ENCODE results near the gene TMEM131. TPM values are rescaled to one million over a fixed set of nuclear protein-coding genes. Genes with fewer than 3 reads are reported as not detected.

Gene TMEM131
- total RNA-seq, 1 experiment from 2014 or later = 29.6 TPM

- no peaks in the 10 kb centered on the region for H3K9me2 ChIP-seq (ENCODE audit: insufficient read depth)
- no peaks in the 10 kb centered on the region for H3K27me3 ChIP-seq (ENCODE audit: insufficient read depth, low read depth)
- no TSS peak for BruUV-seq (replicated peaks)
- H3K9me3 ChIP-seq (ENCODE audit: insufficient read depth, low read depth) = no peaks in the 10 kb centered on the region
- peaks cover 26% of the 10 kb centered on the region for H3K4me1 ChIP-seq (replicated peaks; ENCODE audit: insufficient read depth)
- peaks cover 17% of the 10 kb centered on the region for H3F3A ChIP-seq (ENCODE audit: insufficient read depth, low read depth)
- H4K20me1 ChIP-seq (ENCODE audit: insufficient read depth) = 0 out of 2 replicates have a peak, but pooled peaks cover 3% of the 10 kb centered on the region
- intact Hi-C loops (cut with micrococcal nuclease; ENCODE audit: unreplicated experiment) = no loop called here
- DNase-seq = no peak
- no peaks in the 10 kb centered on the region for H3K36me3 ChIP-seq (ENCODE audit: low read depth)
- H3K27ac ChIP-seq = peak overlapping the region; percentile 51; the same call in 1 of the 2 replicates
- H3K4me3 ChIP-seq = no peak overlapping the region
- ChIA-PET POLR2A (ENCODE audit: unreplicated experiment) (no interaction called here), CTCF (no interaction called here)
- H3K4me2 ChIP-seq = peak overlapping the region; percentile 34; the same call in 1 of the 2 replicates
- TF ChIP-seq EZH2 (IDR thresholded peaks at IDR 0.05; ENCODE audit: low read depth) = no peak
- no peak for TF ChIP-seq CTCF (conservative IDR thresholded peaks at IDR 0.05)
- peaks cover 97% of the 10 kb centered on the region for H3K79me2 ChIP-seq (ENCODE audit: low read depth)
- no peak overlapping the region for H2AFZ ChIP-seq
These were observed 27.7 kb downstream of the TMEM131 start for GRCh38 chr2:97967931-97968627.

GRCh38 chr2:97967216-97967592 is 28.5 kb downstream of the TMEM131 start:
- H3K27me3 ChIP-seq (ENCODE audit: insufficient read depth, low read depth) = no peaks in the 10 kb centered on the region
- BruUV-seq (replicated peaks) = no TSS peak
- H3K79me2 ChIP-seq (ENCODE audit: low read depth) = peaks cover 98% of the 10 kb centered on the region
- H3K9me3 ChIP-seq (ENCODE audit: insufficient read depth, low read depth) = no peaks in the 10 kb centered on the region
- H3K36me3 ChIP-seq (ENCODE audit: low read depth) = no peaks in the 10 kb centered on the region
- no peak for DNase-seq
- no peaks in the 10 kb centered on the region for H3K9me2 ChIP-seq (ENCODE audit: insufficient read depth)
- peaks cover 26% of the 10 kb centered on the region for H3K4me1 ChIP-seq (replicated peaks; ENCODE audit: insufficient read depth)
- no peak for TF ChIP-seq EZH2 (IDR thresholded peaks at IDR 0.05; ENCODE audit: low read depth)
- no peak for TF ChIP-seq CTCF (conservative IDR thresholded peaks at IDR 0.05)
- H3K4me3 ChIP-seq = no peak overlapping the region
- 0 out of 2 replicates have a peak, but pooled peaks cover 3% of the 10 kb centered on the region for H4K20me1 ChIP-seq (ENCODE audit: insufficient read depth)
- H3K27ac ChIP-seq = peak overlapping the region; percentile 51; the same call in 1 of the 2 replicates
- peak overlapping the region; percentile 34 for H3K4me2 ChIP-seq
- peaks cover 17% of the 10 kb centered on the region for H3F3A ChIP-seq (ENCODE audit: insufficient read depth, low read depth)
- intact Hi-C loops (cut with micrococcal nuclease; ENCODE audit: unreplicated experiment) = no loop called here
- no peak overlapping the region for H2AFZ ChIP-seq
- ChIA-PET POLR2A (ENCODE audit: unreplicated experiment) (interaction anchor here (0.6 kb wide), 1 partner anchor 836 kb away, joined by 4 read pairs; no protein-coding TSS in a partner anchor), CTCF (no interaction called here)

GRCh38 chr2:97966545-97967215 is 29.1 kb downstream of the TMEM131 start:
- Histone ChIP-seq H3K9me2 (ENCODE audit: insufficient read depth) (no peaks in the 10 kb centered on the region), H2AFZ (no peak overlapping the region), H3K27me3 (ENCODE audit: insufficient read depth, low read depth) (no peaks in the 10 kb centered on the region), H3K4me2 (peak overlapping the region; percentile 34), H3K4me1 (replicated peaks; ENCODE audit: insufficient read depth) (peaks cover 26% of the 10 kb centered on the region), H3K4me3 (no peak overlapping the region), H3K27ac (peak overlapping the region; percentile 51), H3K79me2 (ENCODE audit: low read depth) (peaks cover 99% of the 10 kb centered on the region), H3F3A (ENCODE audit: insufficient read depth, low read depth) (peaks cover 17% of the 10 kb centered on the region), H3K36me3 (ENCODE audit: low read depth) (no peaks in the 10 kb centered on the region), H3K9me3 (ENCODE audit: insufficient read depth, low read depth) (no peaks in the 10 kb centered on the region), H4K20me1 (ENCODE audit: insufficient read depth) (0 out of 2 replicates have a peak, but pooled peaks cover 3% of the 10 kb centered on the region)
- ChIA-PET CTCF (no interaction called here), POLR2A (ENCODE audit: unreplicated experiment) (interaction anchor here (0.6 to 0.7 kb wide), 3 partner anchors 19 to 1014 kb away, joined by 3 to 10 read pairs (median 5); no protein-coding TSS in a partner anchor)
- no peak for TF ChIP-seq CTCF (conservative IDR thresholded peaks at IDR 0.05)
- BruUV-seq (replicated peaks) = no TSS peak
- DNase-seq = peak in 1 of 2 experiments; percentile 86
- intact Hi-C loops (cut with micrococcal nuclease; ENCODE audit: unreplicated experiment) = no loop called here

Data from PC-9 (cell line).